SK-N-SH (cell line): ENCODE results near the gene CCDC154. TPM values are rescaled to one million over a fixed set of nuclear protein-coding genes. Genes with fewer than 3 reads are reported as not detected.

Experiments
- CTCF ChIA-PET: fragments of 300-600, 350-600 bp; formaldehyde crosslinking; extraction: SDS; loops from one replicate; lab custom pipeline; 2021; lab: Yijun Ruan, JAX
- POLR2A ChIA-PET: fragments of 350-600 bp; sonication (Branson Sonifier 250); formaldehyde crosslinking; extraction: SDS; loops from one replicate; lab custom pipeline; 2020; ENCODE audit warnings: antibody characterized with exemption, inconsistent platforms; lab: Yijun Ruan, JAX
- DNase-seq: peaks from one replicate; pipeline ENCODE4 v3.0.0; 2012
- H2AFZ ChIP-seq: fragments of 200-600 bp; sonication (generic); 2 replicates; pipeline ENCODE4 v1.8.1; 2016; ENCODE audit warnings: antibody characterized with exemption, mild to moderate bottlenecking, low read depth
- H3F3A ChIP-seq: fragments of 200-600 bp; sonication (generic); replicated peaks from 2 replicates; pipeline ENCODE3; 2016; ENCODE audit warnings: antibody characterized with exemption, mild to moderate bottlenecking; ENCODE audit not compliant: insufficient read depth
- H3K27ac ChIP-seq, 2 experiments: fragments of 200-500 bp in 1 of 2; fragments of 200-600 bp in 1 of 2; sonication (Bioruptor generic) in 1 of 2; sonication (generic), shearing (Covaris generic) in 1 of 2; 2 replicates each; pipeline versions ENCODE4 v1.5.1 to v1.6.1; 2014 to 2016; ENCODE audit warnings: low read depth in 2 of 2, inconsistent platforms in 1 of 2, low read length in 1 of 2, mild to moderate bottlenecking in 1 of 2, mixed read lengths in 1 of 2
- H3K27me3 ChIP-seq: fragments of 200-600 bp; sonication (generic), shearing (Covaris generic); 2 replicates; pipeline ENCODE4 v1.6.1; 2016; ENCODE audit warnings: mixed run types; ENCODE audit not compliant: insufficient read depth
- H3K36me3 ChIP-seq, 2 experiments: fragments of 200-500 bp in 1 of 2; fragments of 200-600 bp in 1 of 2; sonication (Bioruptor generic) in 1 of 2; sonication (generic) in 1 of 2; replicated peaks in 1 of 2; 2 replicates each; pipeline versions ENCODE3 to v1.5.1; 2014 to 2016; ENCODE audit warnings: low read length in 1 of 2, mild to moderate bottlenecking in 1 of 2; ENCODE audit not compliant: insufficient read depth in 2 of 2, control insufficient read depth in 1 of 2
- H3K4me1 ChIP-seq, 2 experiments: fragments of 200-500 bp in 1 of 2; fragments of 200-600 bp in 1 of 2; sonication (Bioruptor generic) in 1 of 2; sonication (generic), shearing (Covaris generic) in 1 of 2; 2 replicates each; pipeline versions ENCODE4 v1.5.1 to v1.6.1; 2014 to 2016; ENCODE audit warnings: low read depth in 1 of 2, low read length in 1 of 2, mixed run types in 1 of 2; ENCODE audit not compliant: insufficient read depth in 2 of 2, control insufficient read depth in 1 of 2
- H3K4me2 ChIP-seq: fragments of 200-600 bp; sonication (generic), shearing (Covaris generic); 2 replicates; pipeline ENCODE4 v1.6.1; 2017; ENCODE audit warnings: mixed run types
- H3K4me3 ChIP-seq, 2 experiments: fragments of 200-500 bp in 1 of 2; fragments of 200-600 bp in 1 of 2; sonication (Bioruptor generic) in 1 of 2; sonication (generic), shearing (Covaris generic) in 1 of 2; 2 replicates each; pipeline versions ENCODE4 v1.5.1 to v1.8.1; 2014 to 2016; ENCODE audit warnings: low read depth in 2 of 2, inconsistent platforms in 1 of 2, low read length in 1 of 2, mild to moderate bottlenecking in 1 of 2, mixed read lengths in 1 of 2, moderate library complexity in 1 of 2
- H3K79me2 ChIP-seq: fragments of 200-600 bp; sonication (generic); 2 replicates; pipeline ENCODE4 v1.8.1; 2017; ENCODE audit warnings: mild to moderate bottlenecking; ENCODE audit not compliant: insufficient read depth
- H3K9ac ChIP-seq: fragments of 200-600 bp; sonication (generic); 2 replicates; pipeline ENCODE4 v1.6.1; 2017; ENCODE audit warnings: mixed run types
- H3K9me2 ChIP-seq: fragments of 200-600 bp; sonication (generic); 2 replicates; pipeline ENCODE4 v1.6.1; 2017; ENCODE audit warnings: mixed run types
- H3K9me3 ChIP-seq: fragments of 200-600 bp; sonication (generic); 2 replicates; pipeline ENCODE4 v1.6.1; 2017; ENCODE audit warnings: mixed run types, mild to moderate bottlenecking, moderate library complexity
- H4K20me1 ChIP-seq: fragments of 200-600 bp; sonication (generic); 2 replicates; pipeline ENCODE4 v1.6.1; 2017; ENCODE audit warnings: mild to moderate bottlenecking, mixed run types; ENCODE audit not compliant: insufficient read depth
- CHD2 ChIP-seq: fragments of 150-350 bp; IDR thresholded peaks from 2 replicates; pipeline ENCODE4 v1.6.1; 2018; ENCODE audit warnings: low read length; ENCODE audit not compliant: partially characterized antibody
- CTCF ChIP-seq: fragments of 200-600 bp; sonication (generic); IDR thresholded peaks from 2 replicates; pipeline ENCODE4 v1.6.1; 2017; ENCODE audit warnings: antibody characterized with exemption, mild to moderate bottlenecking, moderate library complexity
- ELF1 ChIP-seq: IDR thresholded peaks from 2 replicates; pipeline ENCODE4 v1.4.0; 2012
- EP300 ChIP-seq, 2 experiments: IDR thresholded peaks; 2 replicates each; pipeline versions ENCODE4 v1.4.0 to v1.6.1; 2012; ENCODE audit warnings: borderline replicate concordance in 1 of 2, low read depth in 1 of 2, low read length in 1 of 2
- FOSL2 ChIP-seq: IDR thresholded peaks from 2 replicates; pipeline ENCODE4 v1.4.0; 2012; ENCODE audit warnings: low read depth, mild to moderate bottlenecking, moderate library complexity, borderline replicate concordance
- FOXM1 ChIP-seq: IDR thresholded peaks from 2 replicates; pipeline ENCODE4 v1.4.0; 2012; ENCODE audit warnings: low read depth, mild to moderate bottlenecking
- GABPA ChIP-seq: IDR thresholded peaks from 2 replicates; pipeline ENCODE4 v1.4.0; 2012; ENCODE audit warnings: low read depth, mild to moderate bottlenecking
- GATA2 ChIP-seq: sonication (generic); formaldehyde crosslinking; IDR thresholded peaks from 2 replicates; pipeline ENCODE4 v1.5.0; 2020; ENCODE audit warnings: mild to moderate bottlenecking, missing genetic modification reagents
- JUND ChIP-seq: IDR thresholded peaks from 2 replicates; pipeline ENCODE4 v1.4.0; 2012
- MAX ChIP-seq: IDR thresholded peaks from 2 replicates; pipeline ENCODE4 v1.4.0; 2012; ENCODE audit warnings: low read depth
- MEF2A ChIP-seq: IDR thresholded peaks from 2 replicates; pipeline ENCODE4 v1.4.0; 2012; ENCODE audit warnings: low read depth, borderline replicate concordance
- NFIC ChIP-seq: IDR thresholded peaks from 2 replicates; pipeline ENCODE4 v1.4.0; 2012; ENCODE audit warnings: borderline replicate concordance
- NRF1 ChIP-seq: IDR thresholded peaks from 2 replicates; pipeline ENCODE4 v1.6.1; 2012; ENCODE audit warnings: low read depth, mild to moderate bottlenecking, low read length
- POLR2AphosphoS5 ChIP-seq: IDR thresholded peaks from 2 replicates; pipeline ENCODE4 v1.6.1; 2012; ENCODE audit warnings: low read depth, low read length
- RFX5 ChIP-seq: IDR thresholded peaks from 2 replicates; pipeline ENCODE4 v1.6.1; 2012; ENCODE audit warnings: mild to moderate bottlenecking, improper control_type of control experiment, low read length
- RXRA ChIP-seq: IDR thresholded peaks from 2 replicates; pipeline ENCODE4 v1.4.0; 2012; ENCODE audit warnings: low read depth, mild to moderate bottlenecking, borderline replicate concordance
- TAF1 ChIP-seq: IDR thresholded peaks from 2 replicates; pipeline ENCODE4 v1.6.1; 2012; ENCODE audit warnings: low read depth, mild to moderate bottlenecking, low read length, moderate library complexity, borderline replicate concordance
- TCF12 ChIP-seq: IDR thresholded peaks from 2 replicates; pipeline ENCODE4 v1.4.0; 2012
- ZBTB33 ChIP-seq: IDR thresholded peaks from 2 replicates; pipeline ENCODE4 v1.4.0; 2012; ENCODE audit warnings: low read depth, borderline replicate concordance
- WGBS: methylation state at CpG from one replicate; pipeline ENCODE4 v1.1.6; 2017; ENCODE audit warnings: low lambda C conversion rate; 5-methylcytosine and 5-hydroxymethylcytosine counted together
- polyA plus RNA-seq, 3 experiments: library from polyadenylated mRNA; depleted of rRNA; stranded (reverse); fragments of >200 nt; gene quantifications; 2 replicates each; pipeline ENCODE4 v1.2.3, GENCODE V29; 2012

Gene CCDC154
- polyA plus RNA-seq, 1 of the 3 experiments (the other 2 are of a cell fraction), result 0.35 TPM

GRCh38 chr16:1403036-1403435 is 41.3 kb downstream of the CCDC154 start (continued):
- TF ChIP-seq RFX5, result no peak
- TF ChIP-seq CHD2, result no peak
- no peak for TF ChIP-seq FOXM1
- TF ChIP-seq EP300 (IDR thresholded peaks at IDR 0.05; ENCODE audit: borderline replicate concordance in 1 of 2, low read depth in 1 of 2, low read length in 1 of 2), result no peak

GRCh38 chr16:1401758-1402154 is 42.6 kb downstream of the CCDC154 start:
- H3K9me3 ChIP-seq, result no peaks in the 10 kb centered on the region
- H4K20me1 ChIP-seq, result no peaks in the 10 kb centered on the region
- no peak overlapping the region for H3K9ac ChIP-seq
- H3K4me1 ChIP-seq, result no peaks in the 10 kb centered on the region
- TF ChIP-seq TAF1, result no peak
- no peak for TF ChIP-seq POLR2AphosphoS5
- TF ChIP-seq MAX, result no peak
- TF ChIP-seq FOSL2, result no peak
- no peak for TF ChIP-seq RFX5
- no peak for TF ChIP-seq NFIC
- TF ChIP-seq CTCF, result no peak
- TF ChIP-seq ZBTB33, result no peak
- TF ChIP-seq GATA2 (CRISPR knock-in tag), result no peak
- TF ChIP-seq RXRA, result no peak
- no peak for TF ChIP-seq JUND
- no peak for TF ChIP-seq MEF2A
- no peak for TF ChIP-seq NRF1
- no peak for TF ChIP-seq EP300 (IDR thresholded peaks at IDR 0.05; ENCODE audit: borderline replicate concordance in 1 of 2, low read depth in 1 of 2, low read length in 1 of 2)
- no peak for TF ChIP-seq ELF1
- no peak for TF ChIP-seq GABPA
- no peak for TF ChIP-seq TCF12
- TF ChIP-seq, all 33 proteins: peak for 0
- Histone ChIP-seq H3K4me2 (no peak overlapping the region), H3K9me2 (no peaks in the 10 kb centered on the region), H3K79me2 (peaks cover 7% of the 10 kb centered on the region; the same call in 1 of the 2 replicates), H3K27me3 (no peaks in the 10 kb centered on the region), H3F3A (no peaks in the 10 kb centered on the region), H3K4me3 (no peak overlapping the region), H3K27ac (no peak overlapping the region), H3K36me3 (peaks cover 0 to 10% of the 10 kb centered on the region in 2 experiments), H2AFZ (no peak overlapping the region)
- CTCF ChIA-PET, result interaction anchor here (1.8 to 1.9 kb wide), 2 partner anchors 10 to 63 kb away, joined by 5 read pairs; no protein-coding TSS in a partner anchor
- WGBS, result 100% methylated on average over 9 of the region's 13 CpGs
- DNase-seq, result no peak
- POLR2A ChIA-PET, result no interaction called here
